ENCODE data around the gene PTK7.
"Not testable (repeated sequence)": the region's sequence is repeated elsewhere in the genome, so short reads cannot be mapped to it uniquely, and the experiment has no call there.

The PTK7 gene

GRCh38 chr6:43120101-43120763 is 44.1 kb downstream of the PTK7 start:
- DNase-seq = no peak

GRCh38 chr6:43120944-43121913 is 45.1 kb downstream of the PTK7 start:
- peak; percentile 15 for DNase-seq

- DNase-seq = no peak
Measured at GRCh38 chr6:43122146-43122545, 46.0 kb downstream of the PTK7 start.

- no peak for DNase-seq
Measured at GRCh38 chr6:43123461-43124314, 47.6 kb downstream of the PTK7 start.

- no peak for DNase-seq
Measured at GRCh38 chr6:43124481-43124880, 48.4 kb downstream of the PTK7 start.

GRCh38 chr6:43125119-43125518 is 49.0 kb downstream of the PTK7 start:
- no peak for DNase-seq

- no peak for DNase-seq
Measured at GRCh38 chr6:43125555-43125954, 49.4 kb downstream of the PTK7 start.

GRCh38 chr6:43127180-43127579 is 51.1 kb downstream of the PTK7 start:
- no peak for DNase-seq

GRCh38 chr6:43127877-43128276 is 51.8 kb downstream of the PTK7 start:
- DNase-seq = no peak

GRCh38 chr6:43128926-43129325 is 52.8 kb downstream of the PTK7 start:
- no peak for DNase-seq

GRCh38 chr6:43129434-43130194 is 53.5 kb downstream of the PTK7 start:
- peak; percentile 65 for DNase-seq

- DNase-seq = no peak
Measured at GRCh38 chr6:43130429-43130828, 54.3 kb downstream of the PTK7 start.

- not testable (repeated sequence) for DNase-seq
Measured at GRCh38 chr6:43131379-43131778, 55.3 kb downstream of the PTK7 start.

- no peak for DNase-seq
Measured at GRCh38 chr6:43138267-43138666, 62.2 kb downstream of the PTK7 start.

GRCh38 chr6:43139973-43140372 is 63.9 kb downstream of the PTK7 start:
- not testable (repeated sequence) for DNase-seq

GRCh38 chr6:43141644-43142043 is 65.5 kb downstream of the PTK7 start:
- DNase-seq = no peak

GRCh38 chr6:43142101-43142500 is 66.0 kb downstream of the PTK7 start:
- no peak for DNase-seq

- peak; percentile 74 for DNase-seq
Measured at GRCh38 chr6:43143235-43144128, 67.4 kb downstream of the PTK7 start.

- DNase-seq = no peak
Measured at GRCh38 chr6:43144879-43145278, 68.8 kb downstream of the PTK7 start.

GRCh38 chr6:43146261-43146660 is 70.1 kb downstream of the PTK7 start:
- DNase-seq = no peak

Data from RPMI8226 (cell line).